COR-L47 (cell line): ENCODE data around the gene ARFGEF3.
"Not testable (repeated sequence)": the region's sequence is repeated elsewhere in the genome, so short reads cannot be mapped to it uniquely, and the experiment has no call there.

Experiments used
- DNase-seq: peaks from one replicate; lab custom pipeline; 2025; lab: John Stamatoyannopoulos, UW

ARFGEF3 gene, protein sequence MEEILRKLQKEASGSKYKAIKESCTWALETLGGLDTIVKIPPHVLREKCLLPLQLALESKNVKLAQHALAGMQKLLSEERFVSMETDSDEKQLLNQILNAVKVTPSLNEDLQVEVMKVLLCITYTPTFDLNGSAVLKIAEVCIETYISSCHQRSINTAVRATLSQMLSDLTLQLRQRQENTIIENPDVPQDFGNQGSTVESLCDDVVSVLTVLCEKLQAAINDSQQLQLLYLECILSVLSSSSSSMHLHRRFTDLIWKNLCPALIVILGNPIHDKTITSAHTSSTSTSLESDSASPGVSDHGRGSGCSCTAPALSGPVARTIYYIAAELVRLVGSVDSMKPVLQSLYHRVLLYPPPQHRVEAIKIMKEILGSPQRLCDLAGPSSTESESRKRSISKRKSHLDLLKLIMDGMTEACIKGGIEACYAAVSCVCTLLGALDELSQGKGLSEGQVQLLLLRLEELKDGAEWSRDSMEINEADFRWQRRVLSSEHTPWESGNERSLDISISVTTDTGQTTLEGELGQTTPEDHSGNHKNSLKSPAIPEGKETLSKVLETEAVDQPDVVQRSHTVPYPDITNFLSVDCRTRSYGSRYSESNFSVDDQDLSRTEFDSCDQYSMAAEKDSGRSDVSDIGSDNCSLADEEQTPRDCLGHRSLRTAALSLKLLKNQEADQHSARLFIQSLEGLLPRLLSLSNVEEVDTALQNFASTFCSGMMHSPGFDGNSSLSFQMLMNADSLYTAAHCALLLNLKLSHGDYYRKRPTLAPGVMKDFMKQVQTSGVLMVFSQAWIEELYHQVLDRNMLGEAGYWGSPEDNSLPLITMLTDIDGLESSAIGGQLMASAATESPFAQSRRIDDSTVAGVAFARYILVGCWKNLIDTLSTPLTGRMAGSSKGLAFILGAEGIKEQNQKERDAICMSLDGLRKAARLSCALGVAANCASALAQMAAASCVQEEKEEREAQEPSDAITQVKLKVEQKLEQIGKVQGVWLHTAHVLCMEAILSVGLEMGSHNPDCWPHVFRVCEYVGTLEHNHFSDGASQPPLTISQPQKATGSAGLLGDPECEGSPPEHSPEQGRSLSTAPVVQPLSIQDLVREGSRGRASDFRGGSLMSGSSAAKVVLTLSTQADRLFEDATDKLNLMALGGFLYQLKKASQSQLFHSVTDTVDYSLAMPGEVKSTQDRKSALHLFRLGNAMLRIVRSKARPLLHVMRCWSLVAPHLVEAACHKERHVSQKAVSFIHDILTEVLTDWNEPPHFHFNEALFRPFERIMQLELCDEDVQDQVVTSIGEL (N-terminal part only)

DNA sequence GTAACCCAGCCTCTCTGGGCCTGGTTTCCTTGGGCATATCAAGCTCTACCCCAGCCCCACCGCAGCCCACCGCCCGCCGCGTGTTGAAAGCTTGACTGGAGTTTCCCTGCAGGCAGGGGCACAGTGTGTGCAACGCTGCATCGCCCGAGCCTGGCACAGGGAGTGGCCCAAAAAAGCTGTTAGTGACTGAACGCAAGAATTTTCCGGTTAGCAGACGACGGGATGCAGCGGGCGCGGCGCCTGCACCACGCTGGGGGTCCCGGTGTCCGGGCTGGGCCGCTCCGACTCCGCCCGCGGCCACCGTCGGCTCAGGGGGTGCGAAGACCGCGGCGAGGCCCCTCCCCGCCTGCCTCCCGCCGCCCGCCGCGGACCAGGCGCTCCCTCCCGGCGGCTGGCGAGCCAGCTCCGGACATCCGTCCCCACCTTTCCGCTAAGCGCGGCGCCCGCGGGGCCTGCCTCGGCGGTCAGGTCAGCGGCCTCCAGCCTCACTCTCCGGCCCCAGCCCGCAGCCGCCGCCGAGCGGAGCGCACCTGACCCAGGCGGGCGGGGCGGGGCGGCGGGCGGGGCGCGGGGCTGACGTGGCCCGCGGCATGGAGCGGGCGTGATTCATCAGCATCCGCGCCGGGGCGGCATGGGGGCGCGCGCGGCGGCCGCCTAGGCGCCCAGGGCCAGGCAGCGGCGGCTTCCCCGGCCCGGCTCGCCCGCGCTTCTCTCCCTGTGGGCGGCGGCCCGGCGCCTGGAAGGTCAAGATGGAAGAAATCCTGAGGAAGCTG lies at the start of gene ARFGEF3:
TSS of gene ARFGEF3 (plus strand) at position 602 of the 773 bp plus-strand sequence. CDS start at position 750, 148 bp downstream.
- peak; percentile 40 for DNase-seq

DNA sequence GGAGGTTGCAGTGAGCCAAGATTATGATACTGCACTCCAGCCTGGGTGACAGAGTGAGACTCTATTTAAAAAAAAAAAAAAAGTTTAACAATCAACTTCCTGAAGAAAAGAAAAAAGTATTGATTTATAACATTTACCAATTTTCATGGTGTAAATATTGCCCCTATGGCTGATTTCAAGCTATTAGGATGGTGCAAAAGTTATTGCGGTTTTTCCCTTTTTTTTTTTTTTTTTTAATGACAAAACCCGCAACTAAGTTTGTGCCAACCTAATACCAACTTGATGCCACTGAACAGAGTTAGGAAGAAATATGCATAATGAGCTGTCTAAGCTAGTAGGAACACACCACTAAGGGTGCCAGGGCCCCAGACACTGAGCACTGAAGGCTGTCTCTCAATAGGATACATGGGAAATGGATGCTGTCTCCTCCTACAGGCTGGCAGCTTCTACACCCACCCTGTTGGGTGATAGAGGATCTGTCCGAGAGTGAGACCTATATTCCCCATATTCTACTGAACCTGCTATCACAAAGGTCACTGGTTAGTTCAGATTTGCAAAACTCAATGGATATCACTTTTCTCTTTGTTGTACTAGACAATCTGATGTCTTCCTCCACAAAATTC lies 48.0 kb upstream of the ARFGEF3 start:
- no peak for DNase-seq

DNA sequence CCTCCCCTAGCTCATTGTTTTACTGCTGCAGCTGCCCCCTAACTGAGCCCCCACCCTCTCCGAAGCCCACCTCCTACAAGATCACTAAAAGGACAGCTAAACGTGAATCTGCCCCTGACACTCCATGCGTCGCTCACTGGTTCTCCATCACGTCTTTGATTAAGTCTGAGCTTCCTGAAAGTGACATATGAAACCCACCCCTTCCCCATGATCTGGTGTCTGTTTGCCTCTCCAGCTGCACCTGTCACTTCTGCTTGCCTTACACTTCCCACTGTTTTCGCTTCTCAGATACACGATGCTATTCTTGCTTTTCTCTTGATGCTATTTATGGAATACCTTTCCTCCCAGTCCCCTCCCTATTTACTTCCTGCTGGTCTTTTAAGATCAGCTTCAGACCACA lies 46.5 kb upstream of the ARFGEF3 start:
- DNase-seq: no peak

DNA sequence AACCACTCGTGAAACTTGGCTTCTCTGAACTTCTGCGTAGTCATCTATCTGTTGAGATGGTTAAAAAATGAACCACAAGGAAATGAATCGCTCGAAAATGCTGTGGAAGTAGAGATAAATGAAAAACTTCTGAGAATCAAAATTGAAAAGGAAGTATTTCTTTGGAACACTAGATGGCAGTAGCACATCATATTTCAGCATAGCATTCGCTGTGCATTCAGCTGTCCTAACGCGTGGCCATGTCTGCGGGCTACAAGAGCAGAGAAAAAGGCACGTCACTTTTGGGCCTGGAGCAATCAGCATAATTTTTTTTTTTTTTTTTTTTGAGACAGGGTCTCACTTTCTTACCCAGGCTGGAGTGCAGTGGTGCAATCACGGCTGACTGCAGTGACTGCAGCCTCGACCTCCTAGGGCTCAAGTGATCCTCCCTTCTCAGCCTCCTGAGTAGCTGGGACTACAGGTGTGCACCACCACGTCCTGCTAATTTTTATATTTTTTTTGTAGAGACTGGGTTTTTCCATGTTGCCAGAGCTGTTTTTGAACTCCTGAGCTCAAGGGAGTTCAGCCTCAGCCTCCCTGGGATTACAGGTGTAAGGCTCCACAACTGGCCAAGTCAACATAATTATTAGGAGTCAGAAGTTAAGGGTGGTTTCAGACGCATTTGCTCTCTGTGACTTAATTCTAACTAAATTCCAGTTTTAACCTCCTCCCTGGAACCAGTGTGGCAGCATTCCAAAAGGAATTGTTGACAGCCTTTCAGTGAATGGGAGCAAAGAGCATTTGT lies 45.7 kb upstream of the ARFGEF3 start:
- DNase-seq: peak; percentile 46

DNA sequence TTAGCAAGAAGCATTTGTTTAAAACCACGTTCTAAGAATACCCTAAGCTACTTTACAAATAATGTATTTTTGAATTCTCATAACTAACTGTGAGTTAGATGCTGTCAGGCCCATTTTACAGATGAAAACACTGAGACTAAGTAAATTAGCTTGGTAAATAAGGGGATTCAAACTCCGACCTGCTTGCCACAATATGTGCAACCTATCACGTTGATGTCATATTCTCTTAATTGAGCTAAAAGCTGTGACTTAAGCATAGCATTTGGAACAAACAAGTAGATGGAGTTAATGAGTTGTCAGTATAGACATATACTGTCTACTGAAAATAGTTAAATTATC lies 45.1 kb upstream of the ARFGEF3 start:
- no peak for DNase-seq

DNA sequence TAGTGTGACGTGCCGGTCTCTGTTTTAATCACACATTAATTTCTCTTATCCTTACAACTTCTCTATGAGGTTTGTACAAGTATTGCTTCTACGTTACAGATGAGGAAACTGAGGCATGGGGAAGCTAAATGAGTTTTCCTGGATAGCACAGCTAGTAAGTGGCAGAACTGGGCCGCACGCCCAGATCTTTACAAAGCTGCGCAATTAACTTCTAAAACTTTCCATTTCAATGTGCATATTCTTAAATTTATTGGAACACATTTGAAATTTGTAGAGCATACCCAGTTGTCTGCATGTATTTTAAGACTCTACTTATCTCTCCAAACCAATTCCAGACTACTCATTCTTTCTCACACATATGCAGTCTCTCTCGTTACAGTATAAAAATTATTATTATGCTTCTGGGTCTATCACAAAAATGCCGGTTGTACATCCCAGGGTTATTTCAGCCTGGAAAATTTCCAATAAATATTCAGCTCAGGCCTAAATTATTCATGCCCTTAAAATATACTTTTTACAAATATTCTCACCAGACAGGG lies 44.3 kb upstream of the ARFGEF3 start:
- DNase-seq: no peak

DNA sequence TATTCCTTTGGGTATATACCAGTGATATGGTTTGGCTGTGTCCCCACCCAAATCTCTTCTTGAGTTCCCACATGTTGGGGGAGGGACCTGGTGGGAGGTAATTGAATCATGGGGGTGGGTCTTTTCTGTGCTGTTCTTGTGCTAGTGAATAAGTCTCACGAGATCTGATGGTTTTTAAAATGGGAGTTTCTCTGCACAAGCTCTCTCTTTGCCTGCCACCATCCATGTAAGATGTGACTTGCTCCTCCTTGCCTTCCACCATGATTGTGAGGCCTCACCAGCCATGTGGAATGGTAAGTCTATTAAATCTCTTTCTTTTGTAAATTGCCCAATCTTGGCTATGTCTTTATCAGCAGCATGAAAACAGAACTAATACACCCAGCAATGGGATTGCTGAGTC lies 42.5 kb upstream of the ARFGEF3 start:
- DNase-seq: not testable (repeated sequence)

DNA sequence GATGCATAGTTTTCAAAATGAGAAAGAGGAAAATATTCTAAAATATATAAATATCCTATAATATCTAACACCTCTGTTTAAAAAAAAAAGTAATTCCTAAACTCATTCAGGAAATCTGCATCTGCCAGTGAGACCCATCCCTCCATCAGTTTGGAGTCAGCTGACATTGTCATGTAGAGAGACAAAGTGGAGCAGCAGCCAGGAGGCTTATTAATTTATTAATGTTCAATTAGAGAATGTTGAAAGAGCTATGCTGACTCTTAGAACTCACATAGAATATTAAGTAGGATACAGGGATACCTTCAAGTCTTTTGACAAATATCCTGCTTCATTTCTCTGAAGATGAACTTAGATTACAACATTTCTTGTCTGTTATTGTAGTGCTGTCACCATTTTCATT lies 41.8 kb upstream of the ARFGEF3 start:
- no peak for DNase-seq

DNA sequence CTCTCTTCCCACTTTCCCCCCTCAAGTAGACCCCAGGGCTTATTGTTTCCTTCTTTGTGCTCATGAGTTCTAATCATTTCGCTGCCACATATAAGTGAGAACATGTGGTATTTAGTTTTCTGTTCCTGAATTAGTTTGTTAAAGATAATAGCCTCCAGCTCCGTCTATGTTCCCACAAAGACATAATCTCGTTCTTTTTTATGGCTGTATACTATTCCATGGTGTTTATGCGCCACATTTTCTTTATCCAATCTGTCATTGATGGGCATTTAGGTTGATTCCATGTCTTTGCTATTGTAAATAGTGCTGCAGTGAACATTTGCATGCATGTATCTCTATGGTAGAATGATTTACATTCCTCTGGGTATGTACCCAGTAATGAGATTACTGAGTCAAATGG lies 37.6 kb upstream of the ARFGEF3 start:
- no peak for DNase-seq

DNA sequence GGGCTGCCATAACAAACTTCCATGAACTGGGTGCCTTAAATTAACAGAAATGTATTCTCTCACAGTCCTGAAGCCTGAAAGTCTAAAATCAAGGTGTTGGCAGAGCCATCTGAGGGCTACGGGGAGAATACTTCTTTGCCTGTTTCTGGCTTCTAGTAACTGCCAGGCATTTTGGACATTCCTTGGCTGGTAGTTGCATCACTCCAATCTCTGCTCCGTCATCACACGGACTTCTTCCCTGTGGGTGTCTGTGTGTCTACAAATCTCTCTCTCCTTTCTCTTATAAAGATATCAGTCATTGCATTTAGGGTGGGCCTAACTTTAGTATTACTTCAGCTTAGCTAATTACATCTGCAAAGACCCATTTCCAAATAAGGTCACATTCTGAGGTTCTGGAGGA lies 33.6 kb upstream of the ARFGEF3 start:
- DNase-seq: no peak

DNA sequence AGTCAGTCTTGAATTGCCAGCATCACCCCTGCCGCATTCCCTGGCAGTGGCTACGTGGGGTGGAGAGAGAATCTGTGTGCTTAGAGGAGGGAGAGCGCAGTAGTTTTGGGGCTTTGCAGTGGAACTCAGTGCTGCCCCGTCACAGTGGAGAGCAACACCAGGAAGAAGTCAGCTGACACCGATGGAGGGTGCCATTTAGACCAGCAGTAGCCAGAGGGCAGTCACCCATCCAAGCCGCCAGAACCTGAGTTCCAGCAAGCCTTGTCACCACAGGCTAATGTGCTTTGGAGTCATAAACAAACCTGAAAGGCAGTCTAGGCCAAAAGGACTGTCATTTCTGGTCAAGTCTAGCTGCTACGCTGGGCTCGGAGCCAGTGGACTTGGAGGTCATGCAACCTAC lies 32.5 kb upstream of the ARFGEF3 start:
- no peak for DNase-seq

DNA sequence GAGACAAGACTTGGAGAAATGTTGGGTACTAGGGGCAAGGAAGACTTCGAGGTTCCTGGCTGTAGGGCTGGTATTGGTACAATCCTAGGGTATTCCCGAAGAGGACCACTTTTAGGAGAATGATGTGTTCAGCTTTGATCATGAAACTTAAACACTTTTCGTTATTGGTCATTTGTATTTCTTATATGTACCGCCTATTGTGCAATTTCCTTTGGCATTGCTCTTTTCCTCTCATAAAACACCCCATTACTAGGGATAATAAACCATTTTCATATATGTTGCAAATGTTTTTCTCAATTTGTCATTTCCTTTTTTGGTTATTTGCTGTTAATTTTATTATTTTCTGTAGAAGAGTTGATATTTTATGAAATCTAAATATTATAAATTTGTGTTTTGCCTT lies 18.9 kb upstream of the ARFGEF3 start:
- no peak for DNase-seq

DNA sequence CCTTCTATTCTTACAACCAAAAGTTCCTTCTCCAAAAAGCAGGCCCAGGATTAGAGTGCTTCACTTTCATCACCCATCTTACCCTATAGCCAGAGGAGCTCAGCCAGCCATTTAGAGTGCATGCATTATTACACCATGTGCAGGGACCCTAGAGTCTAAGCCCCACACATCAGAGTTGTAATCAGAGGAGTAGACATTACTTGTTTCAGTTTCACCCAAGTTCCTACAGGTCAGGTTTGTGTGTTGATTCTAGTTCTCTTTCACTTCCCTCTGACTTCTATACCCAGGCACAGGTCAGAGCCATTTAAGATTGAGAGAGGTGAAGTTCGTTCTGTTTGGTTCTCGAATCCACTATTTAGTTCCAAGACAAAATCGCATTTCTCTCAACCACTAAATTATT lies 16.3 kb upstream of the ARFGEF3 start:
- DNase-seq: no peak

DNA sequence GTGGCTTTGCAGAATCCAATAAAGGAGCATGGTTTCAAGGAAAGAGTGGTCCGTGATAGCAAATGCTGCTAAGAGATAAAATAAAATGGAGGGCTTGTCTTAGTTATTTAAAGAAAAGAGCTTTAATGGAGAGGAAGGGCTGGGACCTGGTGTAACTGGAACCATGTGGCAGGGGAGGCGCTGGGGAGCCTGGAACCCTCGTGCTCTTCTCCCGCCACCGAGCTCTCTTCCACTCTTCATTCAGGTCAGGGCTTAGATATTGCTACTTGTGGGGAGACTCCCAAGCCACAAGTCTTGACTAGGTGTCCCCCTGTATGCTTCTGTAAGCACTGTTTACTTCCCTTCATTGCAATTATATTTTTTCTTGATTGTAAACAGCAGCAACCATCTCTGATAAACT lies 15.2 kb upstream of the ARFGEF3 start:
- no peak for DNase-seq

DNA sequence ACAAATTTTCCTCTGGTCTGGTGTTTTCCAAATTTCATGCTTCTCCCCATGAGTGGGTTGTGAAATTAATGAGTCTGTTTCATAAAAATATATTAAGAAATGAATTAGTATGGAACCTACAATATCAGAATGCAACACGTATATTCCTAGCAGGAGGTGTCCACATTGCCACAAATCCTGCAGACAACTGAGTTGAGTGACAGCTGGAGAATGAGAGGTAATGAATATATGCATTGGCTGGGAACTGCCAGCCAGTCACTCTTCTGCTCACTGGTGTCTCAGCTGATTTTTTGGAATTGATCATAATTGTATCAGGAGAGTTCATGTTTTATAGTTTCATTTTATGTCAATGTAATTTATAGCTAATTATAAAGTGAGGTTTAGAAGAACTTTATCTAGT lies 6.3 kb upstream of the ARFGEF3 start:
- DNase-seq: no peak

DNA sequence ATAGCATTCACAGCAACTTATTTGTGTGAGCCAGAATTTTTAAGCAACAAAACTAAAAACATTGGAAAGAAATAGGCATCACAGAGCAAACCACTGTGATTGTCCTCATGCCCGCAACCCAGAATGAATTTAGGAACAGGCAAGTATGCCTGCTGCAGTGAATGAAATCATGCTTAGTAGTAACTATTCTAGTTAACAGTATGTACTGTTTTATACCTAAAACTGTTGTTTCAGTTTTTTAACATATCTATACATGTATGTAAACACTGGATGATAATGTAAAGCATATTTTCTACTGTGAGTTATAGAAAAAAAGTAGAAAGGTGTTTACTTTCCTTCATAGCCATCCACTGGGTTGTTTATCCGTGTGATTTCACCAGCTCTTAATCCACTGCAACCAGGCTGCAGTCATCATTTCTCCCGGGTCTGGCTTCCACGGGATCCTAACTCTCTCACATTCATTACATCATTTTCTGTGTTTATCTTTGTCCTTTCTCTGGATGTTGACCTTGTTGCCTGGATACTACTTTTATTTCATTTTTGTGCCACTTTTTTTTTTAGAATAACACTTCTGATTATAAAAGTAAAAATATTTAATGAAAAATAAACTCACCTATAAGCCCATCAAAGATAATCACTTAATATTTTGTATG lies 3.6 kb upstream of the ARFGEF3 start:
- no peak for DNase-seq

DNA sequence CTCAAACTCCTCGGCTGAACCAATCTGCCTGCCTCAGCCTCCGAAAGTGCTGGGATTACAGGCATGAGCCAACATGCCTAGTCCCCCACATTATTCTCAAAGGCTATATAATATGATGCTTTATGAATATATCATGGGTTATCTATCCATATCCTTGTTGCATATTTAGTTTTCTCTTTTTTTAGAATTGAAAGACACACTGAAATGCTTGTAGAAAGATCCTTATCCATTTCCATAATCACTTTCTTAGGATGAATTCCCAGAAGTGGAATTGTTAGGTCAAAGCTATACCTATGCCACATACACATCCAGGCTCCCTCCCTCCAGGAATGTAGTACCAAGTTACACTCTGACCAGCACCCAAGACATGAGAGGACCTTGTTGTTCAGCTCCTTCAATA lies 2.5 kb upstream of the ARFGEF3 start:
- DNase-seq: no peak

DNA sequence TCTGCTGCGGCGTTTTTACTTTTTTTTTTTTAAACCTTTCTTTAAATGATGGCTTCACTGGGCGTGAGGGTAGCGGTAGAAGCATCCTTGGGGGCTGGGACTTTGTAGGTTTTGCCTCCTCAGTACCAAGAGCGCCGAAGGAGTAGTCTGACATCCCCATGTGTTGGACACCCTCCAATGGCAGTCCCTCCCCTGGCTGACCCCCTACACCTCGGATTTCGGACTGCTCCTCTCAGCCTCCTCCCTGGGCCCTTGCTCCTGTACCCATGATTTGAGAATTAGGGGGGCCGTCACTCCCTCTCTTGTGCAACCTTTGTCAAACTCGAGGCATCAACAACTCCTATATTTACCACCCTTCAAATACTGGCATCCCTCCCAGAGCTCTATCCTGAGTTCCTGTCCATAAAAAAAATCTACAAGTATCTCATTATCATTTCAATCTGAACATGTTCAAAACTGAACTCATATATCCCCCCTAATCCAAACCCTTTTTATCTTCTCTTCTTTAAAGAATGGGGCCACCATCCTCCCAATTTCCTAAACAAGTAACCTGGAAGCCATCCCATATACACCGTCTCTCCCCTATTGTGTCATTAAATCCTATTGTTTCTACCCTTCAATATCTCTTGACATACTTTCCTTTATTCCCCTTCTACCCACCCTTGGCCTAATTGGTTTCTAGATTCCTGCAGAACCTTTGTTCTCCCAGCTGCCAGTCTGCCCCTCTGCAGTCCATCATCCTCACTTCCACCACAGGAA lies 1.2 kb upstream of the ARFGEF3 start:
- no peak for DNase-seq

DNA sequence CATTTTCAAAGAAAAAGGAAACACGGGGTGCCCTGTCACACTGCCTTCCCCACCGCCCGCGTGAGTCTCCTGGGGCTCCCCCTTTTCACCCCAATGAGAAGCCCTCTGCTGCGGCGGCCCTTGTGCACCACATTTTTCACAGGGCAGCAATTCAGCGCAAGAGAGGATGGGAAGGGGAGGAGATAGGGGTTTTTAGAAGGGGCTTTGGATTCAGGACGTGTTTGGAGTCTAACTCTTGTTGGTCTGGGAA lies 726 bp upstream of the ARFGEF3 start:
- no peak for DNase-seq
